HG03196 (cell line): ENCODE results near the gene NLRP13.

Source experiments
- ATAC-seq: cut with Tn5 transposase; IDR thresholded peaks from one replicate; pipeline ENCODE4 v1.9.1; 2021; ENCODE audit not compliant: unreplicated experiment

Gene NLRP13

DNA sequence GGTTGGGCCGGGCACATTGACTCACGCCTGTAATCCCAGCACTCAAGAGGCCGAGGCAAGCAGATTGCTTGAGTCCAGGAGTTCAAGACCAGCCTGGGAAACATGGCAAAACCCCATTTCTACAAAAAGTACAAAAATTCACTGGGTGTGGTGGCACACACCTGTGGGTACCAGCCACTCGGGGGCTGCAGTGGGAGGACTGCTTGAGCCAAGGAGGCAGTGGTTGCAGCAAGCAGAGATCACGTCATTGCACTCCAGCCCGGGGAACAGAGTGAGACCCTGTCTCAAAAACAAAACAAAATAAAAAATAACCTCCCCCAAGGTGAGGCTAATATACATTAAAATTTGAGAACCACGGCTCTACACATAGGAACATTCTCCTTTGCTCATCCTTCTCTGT lies 24.9 kb downstream of the NLRP13 start:
- ATAC-seq, result no peak

GRCh38 chr19:55902080-55902751 lies 29.9 kb downstream of the NLRP13 start:
- ATAC-seq, result no peak

DNA sequence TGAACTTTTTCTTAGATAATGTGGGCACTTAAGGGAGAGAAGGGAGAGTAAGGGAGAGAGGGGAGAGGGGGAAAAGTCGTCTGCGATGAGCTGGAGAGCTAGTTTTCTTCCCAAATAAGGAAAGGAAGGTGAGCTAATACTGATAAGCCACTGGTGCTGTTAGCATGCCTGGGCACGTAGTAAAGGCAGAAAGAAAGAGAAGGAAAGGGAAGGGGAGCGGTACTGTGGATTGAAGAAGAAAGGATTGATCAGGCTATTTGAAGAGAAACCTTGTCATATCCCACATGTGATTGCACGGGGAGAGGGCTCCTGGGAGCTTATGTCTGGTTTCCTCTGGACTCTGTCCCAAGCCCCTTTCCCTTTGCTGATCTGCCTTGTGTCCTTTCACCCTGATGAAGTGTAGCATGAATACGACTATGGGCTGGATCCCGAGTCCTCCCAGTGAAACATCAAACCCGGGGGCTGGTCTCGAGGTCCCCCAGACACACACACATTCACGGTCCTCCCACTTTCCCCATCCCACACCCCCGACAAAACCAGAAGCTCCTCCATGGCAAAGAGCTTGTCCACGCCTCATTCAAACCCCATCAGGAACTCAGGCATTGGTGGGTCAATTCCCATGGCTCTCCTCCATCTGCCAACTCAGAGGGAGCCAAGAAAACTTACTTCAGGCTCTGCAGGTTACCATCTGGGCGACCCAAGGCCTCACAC lies 30.6 kb downstream of the NLRP13 start:
- ATAC-seq, result no peak

DNA sequence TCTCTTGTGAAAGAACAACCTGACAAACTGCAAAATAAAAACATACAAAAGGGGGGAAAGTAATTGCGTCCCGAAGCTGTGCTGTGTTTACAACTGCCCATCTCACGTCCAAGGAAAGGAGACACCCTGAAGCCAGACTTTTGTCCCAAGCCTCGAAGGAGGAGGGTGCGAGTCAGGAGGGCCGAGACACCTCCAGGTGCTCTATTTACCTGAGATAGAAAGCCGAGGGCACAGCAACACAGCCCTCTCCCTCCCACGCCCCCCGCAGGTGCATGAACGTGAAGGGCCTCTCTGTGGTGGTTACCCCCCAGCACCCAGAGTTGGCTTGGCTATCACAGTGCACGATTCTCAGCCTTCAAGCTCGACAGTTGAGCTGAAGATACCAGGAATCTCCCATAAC lies 33.2 kb downstream of the NLRP13 start:
- ATAC-seq, result no peak

DNA sequence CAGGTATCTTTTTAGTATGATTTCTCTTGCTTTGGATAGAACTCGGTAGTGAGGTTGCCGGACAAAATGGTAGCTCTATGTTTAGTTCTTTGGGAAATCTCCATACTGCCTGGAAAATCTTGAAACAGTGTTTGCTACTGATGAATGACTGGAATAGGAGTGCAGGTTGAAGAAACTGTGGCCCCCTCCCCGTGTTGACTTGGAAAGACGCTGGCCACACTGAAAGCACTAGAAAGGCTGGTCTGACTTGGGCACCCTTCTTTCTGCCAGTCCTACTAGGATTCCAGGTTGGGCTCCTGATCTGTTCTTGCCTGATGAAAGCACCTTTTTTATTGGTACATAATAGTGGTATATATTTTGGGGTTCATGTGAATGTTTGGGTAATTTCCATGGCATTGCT lies 49.5 kb downstream of the NLRP13 start:
- no peak for ATAC-seq

- no peak for ATAC-seq
Measured at GRCh38 chr19:55877211-55877610, 54.9 kb downstream of the NLRP13 start.

DNA sequence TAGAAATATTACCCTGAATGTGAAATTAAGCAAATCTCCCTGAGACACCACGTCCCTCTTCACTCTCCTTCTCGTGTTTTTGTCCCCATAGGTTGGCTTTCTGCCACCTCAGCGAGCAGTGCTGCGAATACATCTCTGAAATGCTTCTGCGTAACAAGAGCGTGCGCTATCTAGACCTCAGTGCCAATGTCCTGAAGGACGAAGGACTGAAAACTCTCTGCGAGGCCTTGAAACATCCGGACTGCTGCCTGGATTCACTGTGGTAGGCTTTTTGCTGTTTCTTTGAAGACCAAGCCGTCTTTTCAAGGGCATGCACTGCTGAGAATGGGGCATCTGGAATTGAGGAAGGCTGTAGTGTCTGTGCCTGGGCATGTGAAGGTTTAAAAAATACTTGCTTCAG lies 61.4 kb downstream of the NLRP13 start:
- no peak for ATAC-seq

GRCh38 chr19:55867101-55867500 lies 65.0 kb downstream of the NLRP13 start:
- ATAC-seq, result no peak

DNA sequence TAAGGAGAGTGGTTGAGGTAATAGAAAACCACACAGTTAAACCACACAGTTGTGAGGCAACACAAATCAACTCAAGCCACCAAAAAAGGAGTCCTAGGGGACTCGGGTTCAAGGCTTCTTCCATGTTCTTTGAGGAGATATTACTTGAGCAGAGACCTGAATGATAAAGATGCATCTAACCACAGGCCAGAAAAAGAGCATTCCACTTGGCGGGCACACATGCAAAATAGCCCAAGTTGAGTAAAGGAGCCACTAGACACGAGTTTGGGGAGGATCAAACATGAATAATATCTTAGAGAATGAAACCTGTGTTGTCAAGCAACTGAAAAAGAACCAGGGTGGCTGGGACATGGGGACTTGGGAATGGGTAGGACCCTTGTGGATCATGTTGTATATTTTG lies 65.6 kb downstream of the NLRP13 start:
- no peak for ATAC-seq

DNA sequence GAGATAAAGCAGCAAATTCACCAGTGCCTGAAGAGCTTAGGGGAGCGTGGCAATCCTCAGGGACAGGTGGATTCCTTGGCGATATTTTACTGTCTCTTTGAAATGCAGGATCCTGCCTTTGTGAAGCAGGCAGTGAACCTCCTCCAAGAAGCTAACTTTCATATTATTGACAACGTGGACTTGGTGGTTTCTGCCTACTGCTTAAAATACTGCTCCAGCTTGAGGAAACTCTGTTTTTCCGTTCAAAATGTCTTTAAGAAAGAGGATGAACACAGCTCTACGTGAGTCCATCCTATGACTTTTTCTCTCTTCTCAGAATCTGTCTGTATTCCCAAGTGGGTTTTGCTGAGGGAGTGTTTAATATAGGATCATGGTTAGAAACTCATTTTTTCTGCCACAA lies 73.2 kb downstream of the NLRP13 start:
- no peak for ATAC-seq

DNA sequence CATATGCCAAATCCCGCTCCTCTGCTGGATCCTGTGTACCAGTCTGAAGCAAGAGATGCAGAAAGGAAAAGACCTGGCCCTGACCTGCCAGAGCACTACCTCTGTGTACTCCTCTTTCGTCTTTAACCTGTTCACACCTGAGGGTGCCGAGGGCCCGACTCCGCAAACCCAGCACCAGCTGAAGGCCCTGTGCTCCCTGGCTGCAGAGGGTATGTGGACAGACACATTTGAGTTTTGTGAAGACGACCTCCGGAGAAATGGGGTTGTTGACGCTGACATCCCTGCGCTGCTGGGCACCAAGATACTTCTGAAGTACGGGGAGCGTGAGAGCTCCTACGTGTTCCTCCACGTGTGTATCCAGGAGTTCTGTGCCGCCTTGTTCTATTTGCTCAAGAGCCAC lies 73.7 kb downstream of the NLRP13 start:
- ATAC-seq, result no peak

DNA sequence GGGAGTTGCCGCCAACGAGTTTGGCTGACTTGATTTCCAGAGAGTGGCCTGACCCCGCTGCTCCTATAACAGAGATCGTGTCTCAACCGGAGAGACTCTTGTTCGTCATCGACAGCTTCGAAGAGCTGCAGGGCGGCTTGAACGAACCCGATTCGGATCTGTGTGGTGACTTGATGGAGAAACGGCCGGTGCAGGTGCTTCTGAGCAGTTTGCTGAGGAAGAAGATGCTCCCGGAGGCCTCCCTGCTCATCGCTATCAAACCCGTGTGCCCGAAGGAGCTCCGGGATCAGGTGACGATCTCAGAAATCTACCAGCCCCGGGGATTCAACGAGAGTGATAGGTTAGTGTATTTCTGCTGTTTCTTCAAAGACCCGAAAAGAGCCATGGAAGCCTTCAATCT lies 74.2 kb downstream of the NLRP13 start:
- ATAC-seq, result no peak

GRCh38 chr19:55857149-55857548 lies 75.0 kb downstream of the NLRP13 start:
- ATAC-seq, result no peak

DNA sequence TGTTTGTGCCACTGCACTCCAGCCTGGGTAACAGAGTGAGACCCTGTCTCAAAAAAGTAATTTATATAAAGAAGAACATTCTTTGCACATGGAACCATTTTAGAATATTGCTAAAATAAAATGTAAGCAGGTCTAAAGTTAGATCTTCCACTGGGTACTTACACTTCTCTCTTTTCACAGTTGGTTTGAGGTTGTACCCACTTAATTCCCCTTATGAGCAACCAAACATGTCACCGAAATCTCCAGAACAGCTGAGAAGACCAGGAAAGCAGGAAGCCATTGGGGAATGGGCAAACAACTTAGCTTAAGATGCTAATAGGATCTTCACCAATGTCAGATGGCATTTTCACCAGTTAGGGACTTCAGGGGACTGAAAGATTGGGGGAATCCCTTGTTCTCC lies 77.0 kb downstream of the NLRP13 start:
- no peak for ATAC-seq
